ENCODE results near the gene TMEM245. TPM values are rescaled to one million over a fixed set of nuclear protein-coding genes. Genes with fewer than 3 reads are reported as not detected.
A peak's percentile ranks its signal among the peaks of the same experiment; 100 is the strongest.

TMEM245 gene
- total RNA-seq, 1 experiment from 2014 or later, result 37.9 TPM

- Histone ChIP-seq H3K4me2 (ENCODE audit: low read depth, low read length, poor library complexity, severe bottlenecking) (peak overlapping the region; percentile 72), H3K27ac (ENCODE audit: low read length) (peak overlapping the region; percentile 34; the same call in 1 of the 2 replicates), H3K4me1 (ENCODE audit: low read length) (peaks cover 46% of the 10 kb centered on the region), H3K4me3 (ENCODE audit: low read length) (peak overlapping the region; percentile 60), H4K20me1 (ENCODE audit: insufficient read depth, low read depth, low read length) (no peaks in the 10 kb centered on the region), H3K79me2 (ENCODE audit: low read length) (peaks cover 42% of the 10 kb centered on the region), H3K9me2 (replicated peaks; ENCODE audit: insufficient read depth, low read length) (no peaks in the 10 kb centered on the region), H3K9me3 (ENCODE audit: low read length) (no peaks in the 10 kb centered on the region), H3K9ac (ENCODE audit: low read length) (peak overlapping the region; percentile 56), H3K27me3 (ENCODE audit: low read length) (no peaks in the 10 kb centered on the region), H3K36me3 (ENCODE audit: insufficient read depth, low read length) (no peaks in the 10 kb centered on the region; the same call in 1 of the 2 replicates), H2AFZ (ENCODE audit: low read length) (0 out of 2 replicates have a peak overlapping the region, but pooled peaks have one; percentile 8)
- no peak for DNase-seq
Measured at GRCh38 chr9:109013679-109014607, 105.8 kb downstream of the TMEM245 start.

GRCh38 chr9:109012876-109013678, 106.7 kb downstream of the TMEM245 start, which contains the start of gene CTNNAL1:
Gene CTNNAL1, minus strand, starts transcription at chr9:109013499. Its CDS starts 57 bp downstream, at chr9:109013442.
- Histone ChIP-seq H3K36me3 (ENCODE audit: insufficient read depth, low read length) (no peaks in the 10 kb centered on the region), H3K4me3 (ENCODE audit: low read length) (peak within 1 kb of the TSS; percentile 89), H2AFZ (ENCODE audit: low read length) (peak within 1 kb of the TSS; percentile 30; the same call in 1 of the 2 replicates), H3K9me2 (replicated peaks; ENCODE audit: insufficient read depth, low read length) (no peaks in the 10 kb centered on the region), H3K27me3 (ENCODE audit: low read length) (no peaks in the 10 kb centered on the region), H3K9me3 (ENCODE audit: low read length) (no peaks in the 10 kb centered on the region), H3K4me1 (ENCODE audit: low read length) (peaks cover 41% of the 10 kb centered on the region), H3K79me2 (ENCODE audit: low read length) (peaks cover 51% of the 10 kb centered on the region), H3K4me2 (ENCODE audit: low read depth, low read length, poor library complexity, severe bottlenecking) (peak within 1 kb of the TSS; percentile 72), H4K20me1 (ENCODE audit: insufficient read depth, low read depth, low read length) (no peaks in the 10 kb centered on the region), H3K9ac (ENCODE audit: low read length) (peak within 1 kb of the TSS; percentile 87), H3K27ac (ENCODE audit: low read length) (peak within 1 kb of the TSS; percentile 34)
- DNase-seq, result peak; percentile 95

- 0 out of 2 replicates have a peak overlapping the region, but pooled peaks have one; percentile 30 for H2AFZ ChIP-seq (ENCODE audit: low read length)
- DNase-seq, result peak; percentile 72
- H3K4me1 ChIP-seq (ENCODE audit: low read length), result peaks cover 32% of the 10 kb centered on the region
- no peaks in the 10 kb centered on the region for H3K36me3 ChIP-seq (ENCODE audit: insufficient read depth, low read length)
- no peaks in the 10 kb centered on the region for H3K9me3 ChIP-seq (ENCODE audit: low read length)
- peaks cover 58% of the 10 kb centered on the region for H3K79me2 ChIP-seq (ENCODE audit: low read length)
- H3K9ac ChIP-seq (ENCODE audit: low read length), result peak overlapping the region; percentile 87
- peak overlapping the region; percentile 66 for H3K4me2 ChIP-seq (ENCODE audit: low read depth, low read length, poor library complexity, severe bottlenecking)
- no peaks in the 10 kb centered on the region for H4K20me1 ChIP-seq (ENCODE audit: insufficient read depth, low read depth, low read length)
- H3K27ac ChIP-seq (ENCODE audit: low read length), result peak overlapping the region; percentile 28
- peak overlapping the region; percentile 89 for H3K4me3 ChIP-seq (ENCODE audit: low read length)
- no peaks in the 10 kb centered on the region for H3K27me3 ChIP-seq (ENCODE audit: low read length)
- no peaks in the 10 kb centered on the region for H3K9me2 ChIP-seq (replicated peaks; ENCODE audit: insufficient read depth, low read length)
Measured at GRCh38 chr9:109012009-109012875, 107.5 kb downstream of the TMEM245 start.

- DNase-seq, result no peak
- Histone ChIP-seq H3K4me3 (ENCODE audit: low read length) (peak overlapping the region; percentile 89), H3K9me2 (replicated peaks; ENCODE audit: insufficient read depth, low read length) (no peaks in the 10 kb centered on the region), H3K4me2 (ENCODE audit: low read depth, low read length, poor library complexity, severe bottlenecking) (peak overlapping the region; percentile 66), H3K79me2 (ENCODE audit: low read length) (peaks cover 68% of the 10 kb centered on the region), H3K9me3 (ENCODE audit: low read length) (no peaks in the 10 kb centered on the region), H2AFZ (ENCODE audit: low read length) (no peak overlapping the region), H3K27ac (ENCODE audit: low read length) (no peak overlapping the region), H3K9ac (ENCODE audit: low read length) (peak overlapping the region; percentile 87), H4K20me1 (ENCODE audit: insufficient read depth, low read depth, low read length) (no peaks in the 10 kb centered on the region), H3K36me3 (ENCODE audit: insufficient read depth, low read length) (no peaks in the 10 kb centered on the region), H3K27me3 (ENCODE audit: low read length) (no peaks in the 10 kb centered on the region), H3K4me1 (ENCODE audit: low read length) (peaks cover 30% of the 10 kb centered on the region)
Measured at GRCh38 chr9:109011231-109011671, 108.5 kb downstream of the TMEM245 start.

- Histone ChIP-seq H3K27me3 (ENCODE audit: low read length) (no peaks in the 10 kb centered on the region), H3K9ac (ENCODE audit: low read length) (peak overlapping the region; percentile 87; the same call in 1 of the 2 replicates), H3K9me2 (replicated peaks; ENCODE audit: insufficient read depth, low read length) (no peaks in the 10 kb centered on the region), H3K4me2 (ENCODE audit: low read depth, low read length, poor library complexity, severe bottlenecking) (peak overlapping the region; percentile 66), H3K79me2 (ENCODE audit: low read length) (peaks cover 73% of the 10 kb centered on the region), H4K20me1 (ENCODE audit: insufficient read depth, low read depth, low read length) (no peaks in the 10 kb centered on the region), H3K4me1 (ENCODE audit: low read length) (peaks cover 30% of the 10 kb centered on the region), H2AFZ (ENCODE audit: low read length) (no peak overlapping the region), H3K9me3 (ENCODE audit: low read length) (no peaks in the 10 kb centered on the region), H3K36me3 (ENCODE audit: insufficient read depth, low read length) (no peaks in the 10 kb centered on the region), H3K27ac (ENCODE audit: low read length) (no peak overlapping the region), H3K4me3 (ENCODE audit: low read length) (peak overlapping the region; percentile 89; the same call in 1 of the 2 replicates)
- peak; percentile 73 for DNase-seq
Measured at GRCh38 chr9:109010746-109011145, 109.0 kb downstream of the TMEM245 start.

- Histone ChIP-seq H3K79me2 (ENCODE audit: low read length) (peaks cover 93% of the 10 kb centered on the region), H3K4me1 (ENCODE audit: low read length) (peaks cover 8% of the 10 kb centered on the region)
Measured at GRCh38 chr9:109005678-109006077, 114.1 kb downstream of the TMEM245 start.

GRCh38 chr9:109003116-109003515, 116.6 kb downstream of the TMEM245 start:
- Histone ChIP-seq H3K79me2 (ENCODE audit: low read length) (peaks cover 93% of the 10 kb centered on the region), H3K4me3 (ENCODE audit: low read length) (no peak overlapping the region), H2AFZ (ENCODE audit: low read length) (no peak overlapping the region), H3K4me2 (ENCODE audit: low read depth, low read length, poor library complexity, severe bottlenecking) (no peak overlapping the region), H3K4me1 (ENCODE audit: low read length) (no peaks in the 10 kb centered on the region), H3K27ac (ENCODE audit: low read length) (no peak overlapping the region), H3K9ac (ENCODE audit: low read length) (no peak overlapping the region), H3K9me2 (replicated peaks; ENCODE audit: insufficient read depth, low read length) (no peaks in the 10 kb centered on the region), H3K36me3 (ENCODE audit: insufficient read depth, low read length) (peaks cover 2% of the 10 kb centered on the region; the same call in 1 of the 2 replicates), H4K20me1 (ENCODE audit: insufficient read depth, low read depth, low read length) (no peaks in the 10 kb centered on the region), H3K27me3 (ENCODE audit: low read length) (no peaks in the 10 kb centered on the region), H3K9me3 (ENCODE audit: low read length) (no peaks in the 10 kb centered on the region)
- no peak for DNase-seq

More at GRCh38 chr9:109005678-109006077, 114.1 kb downstream of the TMEM245 start:
- no peak overlapping the region for H3K4me3 ChIP-seq (ENCODE audit: low read length)
- no peak overlapping the region for H3K9ac ChIP-seq (ENCODE audit: low read length)
- H2AFZ ChIP-seq (ENCODE audit: low read length), result no peak overlapping the region
- H3K27me3 ChIP-seq (ENCODE audit: low read length), result no peaks in the 10 kb centered on the region
- H3K36me3 ChIP-seq (ENCODE audit: insufficient read depth, low read length), result no peaks in the 10 kb centered on the region
- no peaks in the 10 kb centered on the region for H3K9me2 ChIP-seq (replicated peaks; ENCODE audit: insufficient read depth, low read length)
- no peaks in the 10 kb centered on the region for H4K20me1 ChIP-seq (ENCODE audit: insufficient read depth, low read depth, low read length)
- DNase-seq, result no peak
- H3K27ac ChIP-seq (ENCODE audit: low read length), result no peak overlapping the region
- no peaks in the 10 kb centered on the region for H3K9me3 ChIP-seq (ENCODE audit: low read length)
- no peak overlapping the region for H3K4me2 ChIP-seq (ENCODE audit: low read depth, low read length, poor library complexity, severe bottlenecking)

All from Karpas-422 (cell line).